ENCODE data around the gene MADCAM1.

The MADCAM1 gene

GRCh38 chr19:489418-490196 is 6.7 kb upstream of the MADCAM1 start:
- no peak for DNase-seq

- no peak for DNase-seq
Measured at GRCh38 chr19:491146-491741, 5.0 kb upstream of the MADCAM1 start.

- DNase-seq: peak; percentile 32
Measured at GRCh38 chr19:492091-492531, 4.2 kb upstream of the MADCAM1 start.

- no peak for DNase-seq
Measured at GRCh38 chr19:493391-494170, 2.7 kb upstream of the MADCAM1 start.

- no peak for DNase-seq
Measured at GRCh38 chr19:494171-495080, 1.9 kb upstream of the MADCAM1 start.

GRCh38 chr19:495081-495401 is 1.2 kb upstream of the MADCAM1 start:
- DNase-seq: no peak

- DNase-seq: peak; percentile 51
Measured at GRCh38 chr19:495402-496111, 729 bp upstream of the MADCAM1 start.

GRCh38 chr19:496986-497385 is 700 bp downstream of the MADCAM1 start:
- DNase-seq: no peak

GRCh38 chr19:497491-497868 is 1.2 kb downstream of the MADCAM1 start:
- no peak for DNase-seq

GRCh38 chr19:497869-498510 is 1.7 kb downstream of the MADCAM1 start:
- DNase-seq: no peak

GRCh38 chr19:498511-498891 is 2.2 kb downstream of the MADCAM1 start:
- DNase-seq: no peak

- DNase-seq: no peak
Measured at GRCh38 chr19:498977-499623, 2.8 kb downstream of the MADCAM1 start.

- no peak for DNase-seq
Measured at GRCh38 chr19:501646-502045, 5.4 kb downstream of the MADCAM1 start.

GRCh38 chr19:504616-505015 is 8.3 kb downstream of the MADCAM1 start:
- no peak for DNase-seq

GRCh38 chr19:506404-507285 is 10.4 kb downstream of the MADCAM1 start:
- peak; percentile 93 for DNase-seq

- peak; percentile 88 for DNase-seq
Measured at GRCh38 chr19:507286-508203, 11.3 kb downstream of the MADCAM1 start, which contains the start of gene TPGS1. Gene TPGS1, plus strand, starts transcription at chr19:507497. Its CDS starts 10 bp downstream, at chr19:507507.

- DNase-seq: no peak
Measured at GRCh38 chr19:508204-509150, 12.2 kb downstream of the MADCAM1 start.
